GM23338 (cell line): ENCODE measurements around the gene EPS8L3.

ENCODE experiments used
- CREB1 ChIP-seq: fragments of 250-450 bp; sonication (Bioruptor Pico); IDR thresholded peaks from 2 replicates; pipeline ENCODE4 v1.5.0; 2020; ENCODE audit warnings: low read depth, mild to moderate bottlenecking, moderate library complexity
- EZH2 ChIP-seq: fragments of 200-600 bp; sonication (generic); IDR thresholded peaks from one replicate; pipeline ENCODE4 v1.8.0; 2017; ENCODE audit warnings: antibody characterized with exemption, mild to moderate bottlenecking, low read depth; ENCODE audit not compliant: unreplicated experiment
- EZH2phosphoT487 ChIP-seq: fragments of 200-600 bp; sonication (generic); IDR thresholded peaks from one replicate; pipeline ENCODE4 v1.8.1; 2018; ENCODE audit warnings: antibody characterized with exemption; ENCODE audit not compliant: unreplicated experiment
- JUNB ChIP-seq: IDR thresholded peaks from one replicate; pipeline ENCODE4 v1.6.1; 2016; ENCODE audit warnings: antibody characterized with exemption; ENCODE audit not compliant: unreplicated experiment
- NANOG ChIP-seq: IDR thresholded peaks from 2 replicates; pipeline ENCODE4 v1.6.1; 2016; ENCODE audit warnings: antibody characterized with exemption, borderline replicate concordance
- POLR2AphosphoS5 ChIP-seq: IDR thresholded peaks from 2 replicates; pipeline ENCODE4 v1.6.1; 2016; ENCODE audit warnings: antibody characterized with exemption, low read depth
- STAT1 ChIP-seq: IDR thresholded peaks from one replicate; pipeline ENCODE4 v1.6.1; 2016; ENCODE audit warnings: antibody characterized with exemption; ENCODE audit not compliant: unreplicated experiment
- ZNF331 ChIP-seq: fragments of 250-450 bp; sonication (Bioruptor Pico); IDR thresholded peaks from 2 replicates; pipeline ENCODE4 v1.5.0; 2020; ENCODE audit warnings: low read depth, mild to moderate bottlenecking, moderate library complexity
- TF ChIP-seq, protein P1 (sequence below), 2 experiments: fragments of 200-600 bp in 1 of 2; sonication (generic) in 1 of 2; conservative IDR thresholded peaks; 2 replicates each; pipeline versions ENCODE4 v1.5.1 to v1.6.1; 2016 to 2017; ENCODE audit warnings: antibody characterized with exemption in 2 of 2, low read depth in 2 of 2, mild to moderate bottlenecking in 2 of 2, moderate library complexity in 1 of 2
- TF ChIP-seq, protein P2 (sequence below): IDR thresholded peaks from one replicate; pipeline ENCODE4 v1.6.1; 2018; ENCODE audit warnings: antibody characterized with exemption; ENCODE audit not compliant: unreplicated experiment
- TF ChIP-seq, protein P3 (sequence below): IDR thresholded peaks from 2 replicates; pipeline ENCODE4 v1.6.1; 2016; ENCODE audit warnings: antibody characterized with exemption

DNA sequence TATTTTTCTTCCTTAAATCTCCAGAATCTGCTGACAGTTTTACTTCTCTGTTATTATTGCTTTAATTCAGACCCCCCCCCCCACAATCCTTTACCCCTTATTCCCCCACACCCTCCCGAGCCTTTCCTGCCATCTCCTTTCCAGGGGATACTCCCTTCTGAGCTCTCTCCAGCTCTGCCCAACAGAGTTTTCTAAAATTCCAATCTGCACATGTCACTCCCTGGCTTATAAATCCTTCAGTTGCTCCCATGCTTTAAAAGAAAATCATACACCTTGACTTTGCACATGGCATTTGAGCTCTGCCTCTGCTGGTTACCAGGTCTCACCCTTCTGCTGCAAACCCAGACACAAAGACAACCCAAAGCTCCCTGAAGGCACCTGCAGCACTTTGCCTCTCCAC is 11.7 kb upstream of the EPS8L3 start:
- TF ChIP-seq POLR2AphosphoS5 (no peak), ZNF331 (CRISPR knock-in tag) (no peak), EZH2phosphoT487 (no peak), EZH2 (no peak), JUNB (no peak), NANOG (no peak), CREB1 (no peak), STAT1 (no peak)
- TF ChIP-seq, protein P1, sequence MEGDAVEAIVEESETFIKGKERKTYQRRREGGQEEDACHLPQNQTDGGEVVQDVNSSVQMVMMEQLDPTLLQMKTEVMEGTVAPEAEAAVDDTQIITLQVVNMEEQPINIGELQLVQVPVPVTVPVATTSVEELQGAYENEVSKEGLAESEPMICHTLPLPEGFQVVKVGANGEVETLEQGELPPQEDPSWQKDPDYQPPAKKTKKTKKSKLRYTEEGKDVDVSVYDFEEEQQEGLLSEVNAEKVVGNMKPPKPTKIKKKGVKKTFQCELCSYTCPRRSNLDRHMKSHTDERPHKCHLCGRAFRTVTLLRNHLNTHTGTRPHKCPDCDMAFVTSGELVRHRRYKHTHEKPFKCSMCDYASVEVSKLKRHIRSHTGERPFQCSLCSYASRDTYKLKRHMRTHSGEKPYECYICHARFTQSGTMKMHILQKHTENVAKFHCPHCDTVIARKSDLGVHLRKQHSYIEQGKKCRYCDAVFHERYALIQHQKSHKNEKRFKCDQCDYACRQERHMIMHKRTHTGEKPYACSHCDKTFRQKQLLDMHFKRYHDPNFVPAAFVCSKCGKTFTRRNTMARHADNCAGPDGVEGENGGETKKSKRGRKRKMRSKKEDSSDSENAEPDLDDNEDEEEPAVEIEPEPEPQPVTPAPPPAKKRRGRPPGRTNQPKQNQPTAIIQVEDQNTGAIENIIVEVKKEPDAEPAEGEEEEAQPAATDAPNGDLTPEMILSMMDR (conservative IDR thresholded peaks at IDR 0.05; ENCODE audit: low read depth in 2 of 2): no peak
- TF ChIP-seq, protein P2, sequence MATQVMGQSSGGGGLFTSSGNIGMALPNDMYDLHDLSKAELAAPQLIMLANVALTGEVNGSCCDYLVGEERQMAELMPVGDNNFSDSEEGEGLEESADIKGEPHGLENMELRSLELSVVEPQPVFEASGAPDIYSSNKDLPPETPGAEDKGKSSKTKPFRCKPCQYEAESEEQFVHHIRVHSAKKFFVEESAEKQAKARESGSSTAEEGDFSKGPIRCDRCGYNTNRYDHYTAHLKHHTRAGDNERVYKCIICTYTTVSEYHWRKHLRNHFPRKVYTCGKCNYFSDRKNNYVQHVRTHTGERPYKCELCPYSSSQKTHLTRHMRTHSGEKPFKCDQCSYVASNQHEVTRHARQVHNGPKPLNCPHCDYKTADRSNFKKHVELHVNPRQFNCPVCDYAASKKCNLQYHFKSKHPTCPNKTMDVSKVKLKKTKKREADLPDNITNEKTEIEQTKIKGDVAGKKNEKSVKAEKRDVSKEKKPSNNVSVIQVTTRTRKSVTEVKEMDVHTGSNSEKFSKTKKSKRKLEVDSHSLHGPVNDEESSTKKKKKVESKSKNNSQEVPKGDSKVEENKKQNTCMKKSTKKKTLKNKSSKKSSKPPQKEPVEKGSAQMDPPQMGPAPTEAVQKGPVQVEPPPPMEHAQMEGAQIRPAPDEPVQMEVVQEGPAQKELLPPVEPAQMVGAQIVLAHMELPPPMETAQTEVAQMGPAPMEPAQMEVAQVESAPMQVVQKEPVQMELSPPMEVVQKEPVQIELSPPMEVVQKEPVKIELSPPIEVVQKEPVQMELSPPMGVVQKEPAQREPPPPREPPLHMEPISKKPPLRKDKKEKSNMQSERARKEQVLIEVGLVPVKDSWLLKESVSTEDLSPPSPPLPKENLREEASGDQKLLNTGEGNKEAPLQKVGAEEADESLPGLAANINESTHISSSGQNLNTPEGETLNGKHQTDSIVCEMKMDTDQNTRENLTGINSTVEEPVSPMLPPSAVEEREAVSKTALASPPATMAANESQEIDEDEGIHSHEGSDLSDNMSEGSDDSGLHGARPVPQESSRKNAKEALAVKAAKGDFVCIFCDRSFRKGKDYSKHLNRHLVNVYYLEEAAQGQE: no peak
- TF ChIP-seq, protein P3, sequence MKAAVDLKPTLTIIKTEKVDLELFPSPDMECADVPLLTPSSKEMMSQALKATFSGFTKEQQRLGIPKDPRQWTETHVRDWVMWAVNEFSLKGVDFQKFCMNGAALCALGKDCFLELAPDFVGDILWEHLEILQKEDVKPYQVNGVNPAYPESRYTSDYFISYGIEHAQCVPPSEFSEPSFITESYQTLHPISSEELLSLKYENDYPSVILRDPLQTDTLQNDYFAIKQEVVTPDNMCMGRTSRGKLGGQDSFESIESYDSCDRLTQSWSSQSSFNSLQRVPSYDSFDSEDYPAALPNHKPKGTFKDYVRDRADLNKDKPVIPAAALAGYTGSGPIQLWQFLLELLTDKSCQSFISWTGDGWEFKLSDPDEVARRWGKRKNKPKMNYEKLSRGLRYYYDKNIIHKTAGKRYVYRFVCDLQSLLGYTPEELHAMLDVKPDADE: no peak
